Measurements from ENCODE around the gene TAS2R1.

DNA sequence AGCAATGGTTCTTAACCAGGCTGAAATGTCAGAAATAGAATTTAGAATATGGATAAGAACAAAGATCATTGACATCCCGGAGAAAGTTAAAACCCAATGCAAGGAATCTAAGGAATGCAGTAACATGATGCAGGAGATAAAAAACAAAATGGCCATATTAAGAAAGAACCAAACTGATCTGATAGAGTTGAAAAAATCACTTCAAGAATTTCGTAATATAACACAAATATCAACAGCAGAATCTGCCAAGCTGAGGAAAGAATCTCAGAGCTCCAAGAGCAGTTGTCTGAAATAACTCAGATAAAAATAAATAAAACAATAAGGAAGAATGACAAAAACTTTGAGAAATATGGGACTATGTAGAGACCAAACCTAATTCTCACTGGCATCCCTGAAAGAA is 37.8 kb upstream of the TAS2R1 start:
- TF ChIP-seq, protein P1, sequence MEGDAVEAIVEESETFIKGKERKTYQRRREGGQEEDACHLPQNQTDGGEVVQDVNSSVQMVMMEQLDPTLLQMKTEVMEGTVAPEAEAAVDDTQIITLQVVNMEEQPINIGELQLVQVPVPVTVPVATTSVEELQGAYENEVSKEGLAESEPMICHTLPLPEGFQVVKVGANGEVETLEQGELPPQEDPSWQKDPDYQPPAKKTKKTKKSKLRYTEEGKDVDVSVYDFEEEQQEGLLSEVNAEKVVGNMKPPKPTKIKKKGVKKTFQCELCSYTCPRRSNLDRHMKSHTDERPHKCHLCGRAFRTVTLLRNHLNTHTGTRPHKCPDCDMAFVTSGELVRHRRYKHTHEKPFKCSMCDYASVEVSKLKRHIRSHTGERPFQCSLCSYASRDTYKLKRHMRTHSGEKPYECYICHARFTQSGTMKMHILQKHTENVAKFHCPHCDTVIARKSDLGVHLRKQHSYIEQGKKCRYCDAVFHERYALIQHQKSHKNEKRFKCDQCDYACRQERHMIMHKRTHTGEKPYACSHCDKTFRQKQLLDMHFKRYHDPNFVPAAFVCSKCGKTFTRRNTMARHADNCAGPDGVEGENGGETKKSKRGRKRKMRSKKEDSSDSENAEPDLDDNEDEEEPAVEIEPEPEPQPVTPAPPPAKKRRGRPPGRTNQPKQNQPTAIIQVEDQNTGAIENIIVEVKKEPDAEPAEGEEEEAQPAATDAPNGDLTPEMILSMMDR (conservative IDR thresholded peaks at IDR 0.05; ENCODE audit: low read depth, low read length) = no peak
- TF ChIP-seq EZH2phosphoT487 (IDR thresholded peaks at IDR 0.05; ENCODE audit: borderline replicate concordance, low read length) (no peak), EZH2 (IDR thresholded peaks at IDR 0.05; ENCODE audit: low read length, unreplicated experiment) (no peak)
